Adrenal gland (tissue), 12 donors: ENCODE results near the gene RNF180. TPM values are rescaled to one million over a fixed set of nuclear protein-coding genes. Genes with fewer than 3 reads are reported as not detected.

Experiments used
- DNase-seq, 7 donors: peaks; one replicate each; pipeline ENCODE4 v3.0.0-alpha.2; 2019 to 2020
- H3K27ac ChIP-seq, 5 donors: fragments of 200-600 bp; sonication (generic) in 4 of 5; 1 replicate in 3 of 5; 2 replicates in 2 of 5; pipeline versions ENCODE4 v1.5.1 to v1.8.0; 2016 to 2020; ENCODE audit warnings: mild to moderate bottlenecking in 1 of 5
- H3K27me3 ChIP-seq: fragments of 200-600 bp; 2 replicates; pipeline ENCODE4 v1.8.0; 2021
- H3K36me3 ChIP-seq, 2 donors: fragments of 200-600 bp; replicated peaks in 1 of 2; 1 replicate in 1 of 2; 2 replicates in 1 of 2; pipeline versions ENCODE4 v1.5.1 to v1.8.0; 2018 to 2022
- H3K4me1 ChIP-seq, 2 donors: fragments of 200-600 bp; replicated peaks in 1 of 2; 1 replicate in 1 of 2; 2 replicates in 1 of 2; pipeline versions ENCODE4 v1.5.1 to v1.8.0; 2018 to 2021
- H3K4me3 ChIP-seq, 4 donors: fragments of 200-600 bp; sonication (generic) in 3 of 4; one replicate each; pipeline ENCODE4 v1.5.1; 2016 to 2018
- H3K9me3 ChIP-seq, 3 donors: fragments of 200-600 bp; sonication (generic) in 1 of 3; replicated peaks in 1 of 3; 1 replicate in 2 of 3; 2 replicates in 1 of 3; pipeline versions ENCODE4 v1.5.1 to v1.8.0; 2016 to 2021
- POLR2A ChIP-seq, 2 donors: fragments of 450-650 bp; IDR thresholded peaks; one replicate each; pipeline ENCODE4 v1.6.1; 2017; ENCODE audit warnings: antibody characterized with exemption in 2 of 2, mild to moderate bottlenecking in 2 of 2, moderate library complexity in 1 of 2
- WGBS, 4 donors: extraction: QIAGEN DNeasy Blood & Tissue Kit in 2 of 4; methylation state at CpG; one replicate each; pipeline versions ENCODE4 v1.1.5 to v1.1.7; 2013 to 2017; 5-methylcytosine and 5-hydroxymethylcytosine counted together
- intact Hi-C, 2 donors: fragments of 100-400 bp; cut with DNase I; formaldehyde crosslinking; loops; one replicate each; pipeline versions ENCODE4 v1.14.1 to v1.15.0; 2022 to 2023
- polyA plus RNA-seq, 3 donors: library from polyadenylated mRNA; stranded (reverse); fragments of 200-250 nt in 2 of 3; fragments of 350-450 nt in 1 of 3; fragmentation: Illumina TruSeq in 1 of 3; extraction: RNeasy Lipid Tissue Mini Kit (QIAGEN cat#74804) in 1 of 3; gene quantifications; one replicate each; pipeline ENCODE4 v1.2.3, GENCODE V29; 2013 to 2014
- total RNA-seq, 9 donors: library from RNA; depleted of rRNA in 4 of 9; stranded (reverse); fragments of >200 nt in 4 of 9; fragments of 120-200 nt in 1 of 9; fragmentation: NEBNext Ultra II Directional in 1 of 9; extraction: Animal tissue kit (Norgen Biotek cat#: 25700) in 1 of 9; gene quantifications; one replicate each; pipeline versions ENCODE4 v1.1.0 to v1.2.4, GENCODE V29; 2013 to 2023
- TF ChIP-seq, protein P1 (sequence below), 6 experiments: fragments of 450-650 bp in 4 of 6; fragments of 200-600 bp in 2 of 6; sonication (generic) in 1 of 6; IDR thresholded peaks; 1 replicate in 5 of 6; 2 replicates in 1 of 6; pipeline versions ENCODE4 v1.5.1 to v1.8.0; 2016 to 2021; ENCODE audit warnings: antibody characterized with exemption in 6 of 6, mild to moderate bottlenecking in 2 of 6, moderate library complexity in 1 of 6
- donor health status: healthy with polysubstance abuse.
- donor health status: Bipolar disorder and iron deficiency.
- donor health status: DM: yes; HTN: yes; CAD: no.
- donor health status: DM: no; HTN: no; CAD: no.
- donor health status: DM: no; HTN: no; CAD: no.
- donor health status: DM: yes; HTN: yes; CAD: no.

RNF180 gene
- total and polyA plus RNA-seq, 12 donors, result 1.5 to 21.7 (median 9.2) TPM

DNA sequence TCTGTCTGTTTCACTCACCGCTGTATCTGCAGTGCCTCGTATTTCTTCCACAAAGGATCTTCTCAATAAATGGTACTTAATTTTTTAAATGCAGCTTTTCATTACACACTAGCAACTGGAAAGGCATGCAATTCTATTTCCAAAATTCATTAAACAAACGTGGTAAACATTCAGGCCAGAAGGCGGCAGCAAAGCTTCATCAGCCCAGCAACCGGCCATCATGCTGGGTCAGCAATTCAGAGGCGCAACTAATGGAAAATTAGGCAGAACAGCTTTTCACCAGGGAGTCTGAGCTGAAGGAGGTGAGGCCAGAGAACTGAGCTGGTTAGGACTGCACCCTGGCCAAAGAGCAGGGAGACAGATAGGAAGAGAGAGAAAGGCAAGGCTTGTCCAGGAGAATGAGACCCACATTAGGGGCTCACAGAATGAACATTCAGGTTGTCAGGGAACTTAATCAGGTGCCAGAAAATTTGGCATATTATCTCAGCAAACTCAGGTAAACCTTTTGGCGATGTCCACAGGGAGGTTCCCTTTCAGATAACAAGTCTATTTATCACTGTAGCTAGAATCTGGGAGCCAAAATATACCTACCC lies 17.7 kb upstream of the RNF180 start:
- Histone ChIP-seq H3K27ac (no peak overlapping the region), H3K36me3 (no peaks in the 10 kb centered on the region), H3K27me3 (no peaks in the 10 kb centered on the region), H3K9me3 (no peaks in the 10 kb centered on the region), H3K4me1 (peaks cover 0 to 10% of the 10 kb centered on the region in 2 donors), H3K4me3 (no peak overlapping the region)
- intact Hi-C loops, result loop anchor here (2.0 to 10.0 kb wide), 3 partner anchors 59 to 467 kb away; no protein-coding TSS in a partner anchor
- 14 to 17% (median 16%) methylated on average over 7 of the region's 7 CpGs for WGBS, 4 donors
- TF ChIP-seq POLR2A (IDR thresholded peaks at IDR 0.05), result no peak
- TF ChIP-seq, protein P1, sequence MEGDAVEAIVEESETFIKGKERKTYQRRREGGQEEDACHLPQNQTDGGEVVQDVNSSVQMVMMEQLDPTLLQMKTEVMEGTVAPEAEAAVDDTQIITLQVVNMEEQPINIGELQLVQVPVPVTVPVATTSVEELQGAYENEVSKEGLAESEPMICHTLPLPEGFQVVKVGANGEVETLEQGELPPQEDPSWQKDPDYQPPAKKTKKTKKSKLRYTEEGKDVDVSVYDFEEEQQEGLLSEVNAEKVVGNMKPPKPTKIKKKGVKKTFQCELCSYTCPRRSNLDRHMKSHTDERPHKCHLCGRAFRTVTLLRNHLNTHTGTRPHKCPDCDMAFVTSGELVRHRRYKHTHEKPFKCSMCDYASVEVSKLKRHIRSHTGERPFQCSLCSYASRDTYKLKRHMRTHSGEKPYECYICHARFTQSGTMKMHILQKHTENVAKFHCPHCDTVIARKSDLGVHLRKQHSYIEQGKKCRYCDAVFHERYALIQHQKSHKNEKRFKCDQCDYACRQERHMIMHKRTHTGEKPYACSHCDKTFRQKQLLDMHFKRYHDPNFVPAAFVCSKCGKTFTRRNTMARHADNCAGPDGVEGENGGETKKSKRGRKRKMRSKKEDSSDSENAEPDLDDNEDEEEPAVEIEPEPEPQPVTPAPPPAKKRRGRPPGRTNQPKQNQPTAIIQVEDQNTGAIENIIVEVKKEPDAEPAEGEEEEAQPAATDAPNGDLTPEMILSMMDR (IDR thresholded peaks at IDR 0.05), result peak; percentile 62 to 93 (median 86)
- DNase-seq, result peak; percentile 48 to 89 (median 74)

DNA sequence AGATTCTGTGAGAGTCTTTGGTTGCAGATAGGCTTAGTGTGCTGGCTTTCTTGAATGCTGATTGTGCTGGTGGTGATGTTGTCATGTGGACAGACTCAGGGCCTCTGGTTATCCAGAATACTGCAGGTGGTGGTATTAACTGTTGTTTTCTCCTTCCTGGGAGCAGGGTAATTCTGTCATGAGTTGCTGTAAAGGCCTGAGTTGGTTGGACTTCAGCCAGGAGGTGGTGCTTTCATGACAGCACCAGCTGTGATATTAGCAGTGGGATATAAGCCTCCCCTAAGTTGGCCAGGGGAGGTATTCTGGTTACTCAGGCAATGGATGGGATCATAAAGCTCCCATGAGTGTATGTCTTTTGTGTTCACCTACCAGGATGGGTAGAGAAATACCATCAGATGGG lies 16.4 kb upstream of the RNF180 start:
- Histone ChIP-seq H3K36me3 (no peaks in the 10 kb centered on the region), H3K4me1 (peaks cover 0 to 3% of the 10 kb centered on the region in 2 donors), H3K27me3 (no peaks in the 10 kb centered on the region), H3K9me3 (no peaks in the 10 kb centered on the region), H3K27ac (no peak overlapping the region), H3K4me3 (no peak overlapping the region)
- TF ChIP-seq, protein P1 (IDR thresholded peaks at IDR 0.05), result no peak
- no peak for TF ChIP-seq POLR2A (IDR thresholded peaks at IDR 0.05)
- intact Hi-C loops, result loop anchor here (2.0 to 10.0 kb wide), 3 partner anchors 58 to 466 kb away; no protein-coding TSS in a partner anchor
- DNase-seq, result no peak

DNA sequence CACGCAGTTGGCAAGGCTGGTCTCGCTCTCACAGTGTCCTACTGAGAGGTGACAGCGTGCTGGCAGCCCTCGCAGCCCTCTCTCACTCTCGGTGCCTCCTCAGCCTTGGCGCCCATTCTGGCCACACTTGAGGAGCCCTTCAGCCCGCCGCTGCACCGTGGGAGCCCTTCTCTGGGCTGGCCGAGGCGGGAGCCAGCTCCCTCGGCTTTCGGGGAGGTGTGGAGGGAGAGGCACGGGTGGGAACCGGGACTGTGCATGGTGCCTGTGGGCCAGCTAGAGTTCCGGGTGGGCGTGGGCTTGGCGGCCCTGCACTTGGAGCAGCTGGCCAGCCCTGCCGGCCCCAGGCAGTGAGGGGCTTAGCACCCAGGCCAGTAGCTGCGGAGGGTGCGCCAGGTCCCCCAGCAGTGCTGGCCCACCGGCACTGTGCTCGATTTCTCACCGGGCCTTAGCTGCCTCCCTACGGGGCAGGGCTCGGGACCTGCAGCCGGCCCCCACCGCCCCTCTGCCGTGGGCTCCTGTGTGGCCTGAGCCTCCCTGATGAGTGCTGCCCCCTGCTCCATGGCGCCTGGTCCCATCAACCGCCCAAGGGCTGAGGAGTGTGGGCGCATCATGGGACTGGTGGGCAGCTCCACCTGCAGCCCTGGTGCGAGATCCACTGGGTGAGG lies 15.7 kb upstream of the RNF180 start:
- no peak for TF ChIP-seq POLR2A (IDR thresholded peaks at IDR 0.05)
- TF ChIP-seq, protein P1 (IDR thresholded peaks at IDR 0.05), result no peak
- Histone ChIP-seq H3K27me3 (no peaks in the 10 kb centered on the region), H3K27ac (no peak overlapping the region), H3K4me3 (no peak overlapping the region), H3K4me1 (no peaks in the 10 kb centered on the region), H3K36me3 (no peaks in the 10 kb centered on the region), H3K9me3 (no peaks in the 10 kb centered on the region)
- intact Hi-C loops, result loop anchor here (2.0 to 10.0 kb wide), 3 partner anchors 57 to 465 kb away; no protein-coding TSS in a partner anchor
- no peak for DNase-seq
- WGBS, 4 donors, result 87 to 97% (median 95%) methylated on average over 5 to 33 of the region's 33 CpGs

DNA sequence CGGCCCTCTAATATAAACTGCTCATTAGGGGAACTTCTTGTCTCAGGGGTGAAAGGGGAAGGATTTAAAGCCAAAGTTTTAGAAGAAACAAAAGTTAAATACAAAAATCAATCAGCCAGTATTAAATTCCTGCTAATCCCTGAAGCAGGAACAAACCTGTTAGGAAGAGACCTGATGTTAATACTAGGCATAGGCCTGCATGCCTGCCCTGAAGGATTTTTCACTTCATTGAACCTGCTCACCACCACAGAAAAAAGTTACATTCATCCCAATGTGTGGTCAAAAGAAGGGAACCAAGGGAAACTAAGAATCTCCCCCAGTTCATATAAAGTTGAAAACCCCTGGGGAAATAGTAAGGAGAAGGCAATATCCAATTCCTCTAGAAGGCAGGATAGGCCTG lies 9.4 kb upstream of the RNF180 start:
- Histone ChIP-seq H3K27ac (no peak overlapping the region), H3K4me3 (no peak overlapping the region), H3K4me1 (no peaks in the 10 kb centered on the region), H3K36me3 (no peaks in the 10 kb centered on the region), H3K9me3 (no peaks in the 10 kb centered on the region), H3K27me3 (no peaks in the 10 kb centered on the region)
- DNase-seq, result no peak
- TF ChIP-seq POLR2A (IDR thresholded peaks at IDR 0.05), result no peak
- TF ChIP-seq, protein P1 (IDR thresholded peaks at IDR 0.05), result no peak
- intact Hi-C loops, result no loop called here
- 71 to 91% (median 83%) methylated on average over 1 of the region's 1 CpG for WGBS, 4 donors
